RWPE2 (cell line): ENCODE data around the gene GOLGA6B.
"Not testable (repeated sequence)": the region's sequence is repeated elsewhere in the genome, so short reads cannot be mapped to it uniquely, and the experiment has no call there.

Experiments
- ATAC-seq: fragments of 200-7000 bp; cut with Tn5 transposase; 3 replicates; pipeline ENCODE4 v1.9.1; 2021; ENCODE audit warnings: low read depth
- DNase-seq: peaks from one replicate; pipeline ENCODE4 v3.0.0-alpha.2; 2020; ENCODE audit warnings: low spot score
- H3K27ac ChIP-seq: fragments of 450-650 bp; 2 replicates; pipeline ENCODE4 v1.5.1; 2017; ENCODE audit warnings: mild to moderate bottlenecking; ENCODE audit not compliant: poor library complexity, severe bottlenecking
- H3K27me3 ChIP-seq: fragments of 250-450 bp; sonication (Bioruptor Pico); 2 replicates; pipeline ENCODE4 v1.5.1; 2021; ENCODE audit warnings: mild to moderate bottlenecking, moderate library complexity; ENCODE audit not compliant: insufficient read depth, poor library complexity, severe bottlenecking
- H3K36me3 ChIP-seq: fragments of 250-450 bp; sonication (Bioruptor Pico); 2 replicates; pipeline ENCODE4 v1.5.1; 2020; ENCODE audit warnings: low read depth, mild to moderate bottlenecking, moderate library complexity
- H3K4me1 ChIP-seq: fragments of 250-450 bp; sonication (Bioruptor Pico); 2 replicates; pipeline ENCODE4 v1.5.1; 2021; ENCODE audit warnings: mild to moderate bottlenecking, moderate library complexity; ENCODE audit not compliant: insufficient read depth, poor library complexity, severe bottlenecking
- H3K4me3 ChIP-seq: fragments of 250-450 bp; sonication (Bioruptor Pico); 2 replicates; pipeline ENCODE4 v1.5.1; 2021; ENCODE audit warnings: mild to moderate bottlenecking, moderate library complexity; ENCODE audit not compliant: severe bottlenecking
- H3K9me3 ChIP-seq: fragments of 250-450 bp; sonication (Bioruptor Pico); 2 replicates; pipeline ENCODE4 v1.5.1; 2021; ENCODE audit warnings: mild to moderate bottlenecking, moderate library complexity; ENCODE audit not compliant: severe bottlenecking
- CTCF ChIP-seq: fragments of 450-650 bp; IDR thresholded peaks from one replicate; pipeline ENCODE4 v1.5.1; 2017; ENCODE audit warnings: mild to moderate bottlenecking, moderate library complexity; ENCODE audit not compliant: poor library complexity, severe bottlenecking

Gene GOLGA6B

GRCh38 chr15:72616491-72617210 lies 37.8 kb upstream of the GOLGA6B start:
- Histone ChIP-seq H3K4me3 (no peak overlapping the region), H3K27ac (no peak overlapping the region), H3K9me3 (no peaks in the 10 kb centered on the region), H3K27me3 (no peaks in the 10 kb centered on the region), H3K36me3 (no peaks in the 10 kb centered on the region), H3K4me1 (no peaks in the 10 kb centered on the region)
- DNase-seq (no peak), ATAC-seq (no peak)
- TF ChIP-seq CTCF, result no peak

GRCh38 chr15:72623854-72624253 lies 30.6 kb upstream of the GOLGA6B start:
- not testable (repeated sequence) for H3K4me1 ChIP-seq, H3K27me3 ChIP-seq, H3K4me3 ChIP-seq, H3K9me3 ChIP-seq, DNase-seq, H3K27ac ChIP-seq, H3K36me3 ChIP-seq, ATAC-seq

- H3K4me3 ChIP-seq, H3K4me1 ChIP-seq, H3K9me3 ChIP-seq, H3K27me3 ChIP-seq, ATAC-seq, H3K36me3 ChIP-seq, DNase-seq, H3K27ac ChIP-seq: not testable (repeated sequence)
Observed at GRCh38 chr15:72626153-72626552, 28.3 kb upstream of the GOLGA6B start.

- H3K36me3 ChIP-seq, H3K27ac ChIP-seq, H3K4me3 ChIP-seq, ATAC-seq, H3K27me3 ChIP-seq, H3K9me3 ChIP-seq, DNase-seq, H3K4me1 ChIP-seq: not testable (repeated sequence)
- peak; percentile 10 for TF ChIP-seq CTCF
Observed at GRCh38 chr15:72628249-72629067, 26.0 kb upstream of the GOLGA6B start.

GRCh38 chr15:72629068-72629570 lies 25.4 kb upstream of the GOLGA6B start:
- not testable (repeated sequence) for DNase-seq, H3K4me1 ChIP-seq, H3K4me3 ChIP-seq, H3K27me3 ChIP-seq, H3K9me3 ChIP-seq, H3K36me3 ChIP-seq, ATAC-seq, H3K27ac ChIP-seq

GRCh38 chr15:72636519-72637282 lies 17.8 kb upstream of the GOLGA6B start:
- ATAC-seq, result peak; percentile 80
- H3K27me3 ChIP-seq, H3K4me1 ChIP-seq, H3K9me3 ChIP-seq, H3K27ac ChIP-seq, H3K36me3 ChIP-seq, H3K4me3 ChIP-seq: not testable (repeated sequence)
- DNase-seq, result peak; percentile 76

GRCh38 chr15:72639759-72640483 lies 14.6 kb upstream of the GOLGA6B start:
- ATAC-seq, H3K9me3 ChIP-seq, H3K4me1 ChIP-seq, H3K36me3 ChIP-seq, DNase-seq, H3K4me3 ChIP-seq, H3K27me3 ChIP-seq, H3K27ac ChIP-seq: not testable (repeated sequence)

- not testable (repeated sequence) for H3K4me1 ChIP-seq, H3K27ac ChIP-seq, H3K4me3 ChIP-seq, ATAC-seq, DNase-seq, H3K9me3 ChIP-seq, H3K36me3 ChIP-seq, H3K27me3 ChIP-seq
Observed at GRCh38 chr15:72642271-72642670, 12.2 kb upstream of the GOLGA6B start.
